GM19397 (cell line): ENCODE measurements around the gene POLR1A.

Experiments used
- ATAC-seq: cut with Tn5 transposase; IDR thresholded peaks from one replicate; pipeline ENCODE4 v1.9.1; 2021; ENCODE audit warnings: mild to moderate bottlenecking, moderate library complexity; ENCODE audit not compliant: unreplicated experiment

POLR1A gene

GRCh38 chr2:86038291-86039081 is 67.2 kb downstream of the POLR1A start:
- ATAC-seq: peak; percentile 38

- ATAC-seq: no peak
Measured at GRCh38 chr2:86037795-86038192, 67.9 kb downstream of the POLR1A start.

DNA sequence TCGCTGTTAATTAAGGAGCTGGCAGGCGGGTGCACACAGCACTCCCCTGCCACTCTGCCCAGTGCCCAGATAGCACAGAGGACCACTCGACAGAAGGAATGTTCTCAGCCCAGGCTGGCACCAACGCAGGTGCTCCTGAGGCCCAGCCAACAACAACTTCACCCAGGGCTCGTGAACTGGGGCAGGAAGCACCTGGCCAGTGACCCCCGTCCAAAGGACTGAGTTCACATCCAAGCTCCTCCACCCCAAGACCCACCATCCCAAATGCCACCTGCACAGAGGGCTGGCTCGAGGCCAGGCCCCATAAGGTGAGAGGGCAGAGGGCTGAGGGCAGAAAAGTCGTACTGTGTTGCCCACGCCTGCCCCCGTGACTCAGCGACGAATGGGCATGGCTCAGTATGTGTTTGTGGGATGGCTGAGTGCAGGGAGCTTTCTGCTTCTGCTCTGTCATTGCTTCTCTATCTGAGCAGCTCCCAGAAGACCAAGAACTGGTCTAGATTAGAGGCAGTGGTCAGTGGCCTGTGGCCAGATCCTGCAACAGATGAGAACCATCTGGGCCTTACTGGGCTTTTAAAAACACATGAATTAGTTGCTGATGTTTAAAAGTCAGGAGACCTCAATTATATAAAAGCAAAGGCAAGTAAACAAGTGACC is 68.4 kb downstream of the POLR1A start:
- no peak for ATAC-seq

DNA sequence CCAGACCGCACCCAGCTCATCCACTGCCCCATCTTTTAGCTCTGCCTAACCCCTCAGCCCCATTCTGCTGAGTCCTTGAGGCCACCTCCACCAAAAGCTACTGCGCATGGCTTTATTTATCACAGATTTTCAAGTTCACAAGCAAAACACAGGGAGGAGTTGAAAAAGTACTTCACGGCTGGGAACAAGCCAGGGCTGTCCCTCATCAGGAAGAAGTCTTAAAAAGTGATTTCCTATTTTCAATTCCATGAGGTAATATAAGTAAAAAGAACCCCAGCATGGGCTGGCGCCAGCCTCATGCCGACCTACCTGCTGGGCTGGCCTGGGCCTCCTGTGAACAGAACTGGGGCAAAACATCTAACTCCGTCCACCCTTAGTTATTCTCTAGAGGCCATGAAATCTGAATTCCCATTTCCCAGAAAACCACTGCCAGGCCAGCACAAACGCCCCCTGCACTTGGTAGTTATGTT is 69.0 kb downstream of the POLR1A start:
- no peak for ATAC-seq

- ATAC-seq: peak; percentile 61
Measured at GRCh38 chr2:86035883-86036668, 69.6 kb downstream of the POLR1A start.

DNA sequence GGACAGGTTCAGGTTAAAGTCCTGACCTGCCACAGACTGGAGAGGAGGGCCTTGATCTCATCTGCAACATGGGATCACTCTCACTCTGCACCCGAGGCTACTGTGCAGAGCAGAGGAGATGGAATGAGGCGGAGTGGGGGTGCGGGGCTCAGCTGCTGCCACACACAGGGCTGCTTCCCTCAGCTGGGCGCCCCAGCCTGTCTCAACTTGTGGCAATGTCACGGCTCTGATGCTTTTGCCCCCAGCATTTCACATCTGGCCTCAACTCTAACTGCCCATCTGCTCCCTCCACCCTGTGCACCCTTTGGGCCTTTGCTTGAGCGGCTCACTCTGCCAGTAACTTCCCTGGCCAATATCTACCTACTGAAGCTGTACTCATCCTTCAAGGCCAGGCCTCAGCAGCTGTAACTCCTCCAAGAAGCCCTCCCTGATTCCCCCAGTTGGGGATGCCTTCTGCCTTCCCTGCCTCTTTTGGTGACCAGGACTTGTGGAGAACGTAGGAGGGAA is 70.3 kb downstream of the POLR1A start:
- no peak for ATAC-seq

- no peak for ATAC-seq
Measured at GRCh38 chr2:86033751-86034692, 71.7 kb downstream of the POLR1A start.

GRCh38 chr2:86032861-86033595 is 72.7 kb downstream of the POLR1A start:
- ATAC-seq: no peak

- no peak for ATAC-seq
Measured at GRCh38 chr2:86031606-86032005, 74.1 kb downstream of the POLR1A start.

- no peak for ATAC-seq
Measured at GRCh38 chr2:86031151-86031550, 74.5 kb downstream of the POLR1A start.

GRCh38 chr2:86029873-86030272 is 75.8 kb downstream of the POLR1A start:
- no peak for ATAC-seq

GRCh38 chr2:86028766-86029381 is 76.8 kb downstream of the POLR1A start:
- ATAC-seq: no peak

GRCh38 chr2:86027922-86028765 is 77.5 kb downstream of the POLR1A start:
- no peak for ATAC-seq

GRCh38 chr2:86027196-86027921 is 78.3 kb downstream of the POLR1A start:
- ATAC-seq: no peak

DNA sequence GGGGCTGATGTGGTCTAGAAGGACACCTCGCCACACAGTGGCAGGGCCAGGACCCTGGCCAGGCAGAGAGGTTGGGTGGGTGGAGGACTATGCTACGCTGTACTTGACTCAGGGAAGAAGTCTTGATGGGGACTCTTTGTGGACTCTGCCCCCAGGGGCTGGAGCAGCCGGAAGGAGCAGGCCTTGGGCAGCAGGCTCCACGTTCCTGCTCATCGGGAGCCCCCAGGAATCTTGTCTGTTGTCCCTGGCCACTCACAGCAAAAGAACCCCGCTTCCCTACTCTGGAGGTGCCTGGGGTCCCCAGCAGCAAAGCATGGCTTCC is 79.0 kb downstream of the POLR1A start:
- no peak for ATAC-seq

GRCh38 chr2:86025976-86026743 is 79.5 kb downstream of the POLR1A start:
- no peak for ATAC-seq

DNA sequence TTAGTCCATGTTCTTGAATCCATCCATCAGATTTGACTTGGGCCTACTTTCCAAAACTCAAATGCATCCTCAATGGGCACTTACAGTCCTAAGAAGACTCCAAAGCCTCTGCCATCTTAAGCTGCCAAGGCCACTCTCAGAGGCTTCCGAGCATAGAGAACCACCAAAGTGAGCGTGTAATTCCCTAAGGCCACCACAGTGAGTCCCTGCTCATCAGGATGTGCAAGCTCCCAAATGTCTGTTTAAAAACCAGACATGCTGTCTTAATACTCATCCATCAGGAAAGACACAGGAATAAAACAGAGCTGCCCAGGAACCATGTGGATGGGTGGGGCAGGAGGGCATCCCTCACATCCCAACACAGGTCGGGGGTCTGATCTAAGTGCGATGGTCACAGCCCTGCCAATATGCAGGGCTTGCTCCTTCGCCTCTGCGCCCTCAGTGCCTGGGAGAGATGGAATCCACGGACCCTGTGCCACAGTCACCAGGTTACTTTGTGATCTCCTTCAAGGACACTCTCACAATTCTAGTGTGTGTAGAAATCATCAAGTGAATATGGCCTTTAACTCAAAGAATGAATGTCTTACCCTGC is 80.4 kb downstream of the POLR1A start:
- ATAC-seq: no peak
